Measurements from ENCODE around the gene DIS3L2.
"Not testable (repeated sequence)": the region's sequence is repeated elsewhere in the genome, so short reads cannot be mapped to it uniquely, and the experiment has no call there.

GRCh38 chr2:232335206-232335858 is 373.8 kb downstream of the DIS3L2 start:
- TF ChIP-seq EP300, POLR2A (IDR thresholded peaks at IDR 0.05): not testable (repeated sequence)
- TF ChIP-seq CTCF (IDR thresholded peaks at IDR 0.05), result peak; percentile 18 to 53 (median 32)
